ENCODE data around the gene PLPPR5. TPM values are rescaled to one million over a fixed set of nuclear protein-coding genes. Genes with fewer than 3 reads are reported as not detected.

Gene PLPPR5
- total and polyA plus RNA-seq, 10 donors: not detected

- TF ChIP-seq POLR2AphosphoS5 (IDR thresholded peaks at IDR 0.05): no peak
- TF ChIP-seq POLR2A (IDR thresholded peaks at IDR 0.05): no peak
- no peak for TF ChIP-seq CTCF (IDR thresholded peaks at IDR 0.05 in 8 of 11, conservative IDR thresholded peaks at IDR 0.05 in 3 of 11)
- H3K4me1 ChIP-seq: no peaks in the 10 kb centered on the region
- H3K9me3 ChIP-seq: no peaks in the 10 kb centered on the region
- DNase-seq: no peak
- no peak overlapping the region for H3K4me3 ChIP-seq
- no peaks in the 10 kb centered on the region for H3K36me3 ChIP-seq
- H3K27ac ChIP-seq: no peak overlapping the region
- WGBS, 5 donors: 69 to 78% (median 70%) methylated on average over 4 of the region's 4 CpGs
- intact Hi-C loops (cut with DNase I; ENCODE audit: low total_unique reads): no loop called here
- H3K27me3 ChIP-seq (replicated peaks in 1 of 7): no peaks in the 10 kb centered on the region
These were observed 13.3 kb downstream of the PLPPR5 start for GRCh38 chr1:98991127-98992012.

GRCh38 chr1:98989556-98989907 lies 15.1 kb downstream of the PLPPR5 start:
- no peaks in the 10 kb centered on the region for H3K36me3 ChIP-seq
- no peaks in the 10 kb centered on the region for H3K4me1 ChIP-seq
- H3K27ac ChIP-seq: no peak overlapping the region
- intact Hi-C loops (cut with DNase I; ENCODE audit: low total_unique reads): no loop called here
- no peak for DNase-seq
- H3K27me3 ChIP-seq (replicated peaks in 1 of 7): no peaks in the 10 kb centered on the region
- 86 to 95% (median 93%) methylated on average over 1 of the region's 1 CpG for WGBS, 5 donors
- no peaks in the 10 kb centered on the region for H3K9me3 ChIP-seq
- H3K4me3 ChIP-seq: no peak overlapping the region
- no peak for TF ChIP-seq POLR2AphosphoS5 (IDR thresholded peaks at IDR 0.05)
- no peak for TF ChIP-seq CTCF (IDR thresholded peaks at IDR 0.05 in 8 of 11, conservative IDR thresholded peaks at IDR 0.05 in 3 of 11)
- TF ChIP-seq POLR2A (IDR thresholded peaks at IDR 0.05): no peak

- Histone ChIP-seq H3K27ac (no peak overlapping the region), H3K9me3 (peaks cover 0 to 3% (median under 1%) of the 10 kb centered on the region in 8 donors), H3K27me3 (replicated peaks in 1 of 7) (no peaks in the 10 kb centered on the region), H3K4me1 (no peaks in the 10 kb centered on the region), H3K4me3 (no peak overlapping the region), H3K36me3 (no peaks in the 10 kb centered on the region)
- TF ChIP-seq POLR2A (IDR thresholded peaks at IDR 0.05): no peak
- TF ChIP-seq POLR2AphosphoS5 (IDR thresholded peaks at IDR 0.05): no peak
- no peak for TF ChIP-seq CTCF (IDR thresholded peaks at IDR 0.05 in 8 of 11, conservative IDR thresholded peaks at IDR 0.05 in 3 of 11)
- 71 to 84% (median 82%) methylated on average over 2 of the region's 2 CpGs for WGBS, 5 donors
- intact Hi-C loops (cut with DNase I; ENCODE audit: low total_unique reads): no loop called here
- no peak for DNase-seq
These were observed 15.6 kb downstream of the PLPPR5 start for GRCh38 chr1:98988904-98989555.

- DNase-seq: no peak
- intact Hi-C loops (cut with DNase I; ENCODE audit: low total_unique reads): no loop called here
- WGBS, 5 donors: 69 to 86% (median 78%) methylated on average over 2 of the region's 2 CpGs
- no peaks in the 10 kb centered on the region for H3K36me3 ChIP-seq
- no peak overlapping the region for H3K27ac ChIP-seq
- H3K4me1 ChIP-seq: no peaks in the 10 kb centered on the region
- no peak overlapping the region for H3K4me3 ChIP-seq
- no peaks in the 10 kb centered on the region for H3K27me3 ChIP-seq (replicated peaks in 1 of 7)
- no peak for TF ChIP-seq POLR2AphosphoS5 (IDR thresholded peaks at IDR 0.05)
- TF ChIP-seq CTCF (IDR thresholded peaks at IDR 0.05 in 8 of 11, conservative IDR thresholded peaks at IDR 0.05 in 3 of 11): no peak
- TF ChIP-seq POLR2A (IDR thresholded peaks at IDR 0.05): no peak
- H3K9me3 ChIP-seq: peaks cover 0 to 7% (median 2%) of the 10 kb centered on the region in 8 donors
These were observed 19.0 kb downstream of the PLPPR5 start for GRCh38 chr1:98985687-98986086.
